Measurements from ENCODE around the gene RPL36A. TPM values are rescaled to one million over a fixed set of nuclear protein-coding genes. Genes with fewer than 3 reads are reported as not detected.

RPL36A gene
- total and polyA plus RNA-seq, 10 of the 15 experiments (the other 5 are each of a cell fraction or from before 2014, with no cell fraction given) = 425 to 4,528 (median 3,270) TPM

DNA sequence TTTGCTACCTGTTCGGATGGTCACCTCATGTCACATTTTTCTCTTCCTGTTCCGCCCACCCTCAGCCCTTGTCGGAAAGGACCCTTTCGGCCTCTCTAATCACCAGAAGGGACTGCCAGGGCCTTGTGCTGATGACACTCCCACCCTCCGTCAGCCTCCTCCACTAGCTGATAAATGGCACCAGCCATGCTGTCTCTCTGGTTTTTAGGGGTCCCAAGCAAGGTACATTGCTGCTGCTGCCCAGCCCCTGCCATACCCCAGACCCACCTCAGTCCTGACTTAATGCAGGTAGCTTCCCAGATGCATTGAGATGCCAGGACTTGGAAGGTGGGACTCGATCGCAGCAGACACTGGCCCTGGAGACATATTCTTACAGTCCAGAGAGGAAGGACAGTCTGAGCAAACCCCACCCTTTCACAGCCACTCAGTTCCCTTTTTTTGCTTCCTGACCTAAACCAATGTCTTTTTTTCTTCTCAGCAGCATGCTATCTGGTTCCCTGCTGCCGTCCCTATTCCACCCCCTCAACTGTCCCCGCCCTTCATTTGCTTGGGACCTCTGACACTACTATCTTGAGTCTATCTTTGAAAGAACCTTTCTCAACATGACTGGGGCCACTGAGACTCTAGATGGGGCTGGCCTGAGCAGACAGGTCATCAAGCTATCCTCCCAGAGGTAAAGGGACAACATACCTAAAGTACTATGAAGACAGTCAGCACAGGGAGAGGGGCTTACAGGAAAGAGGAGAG is 4.8 kb upstream of the RPL36A start, which contains the start of gene BTK (continued):
- no peak for TF ChIP-seq NFIC (IDR thresholded peaks at IDR 0.05; ENCODE audit: low read depth, low read length)
- no peak for TF ChIP-seq NRF1 (conservative IDR thresholded peaks at IDR 0.05; ENCODE audit: low read depth, low read length)
- TF ChIP-seq TCF12 (IDR thresholded peaks at IDR 0.05; ENCODE audit: low read depth, low read length) = no peak
- TF ChIP-seq KAT2A (conservative IDR thresholded peaks at IDR 0.05; ENCODE audit: control insufficient read depth, low read depth, low read length) = no peak
- TF ChIP-seq EED (IDR thresholded peaks at IDR 0.05; ENCODE audit: low read depth) = no peak
- TF ChIP-seq IRF4 (IDR thresholded peaks at IDR 0.05; ENCODE audit: low read depth, low read length) = peak; percentile 55
- TF ChIP-seq, protein P1, sequence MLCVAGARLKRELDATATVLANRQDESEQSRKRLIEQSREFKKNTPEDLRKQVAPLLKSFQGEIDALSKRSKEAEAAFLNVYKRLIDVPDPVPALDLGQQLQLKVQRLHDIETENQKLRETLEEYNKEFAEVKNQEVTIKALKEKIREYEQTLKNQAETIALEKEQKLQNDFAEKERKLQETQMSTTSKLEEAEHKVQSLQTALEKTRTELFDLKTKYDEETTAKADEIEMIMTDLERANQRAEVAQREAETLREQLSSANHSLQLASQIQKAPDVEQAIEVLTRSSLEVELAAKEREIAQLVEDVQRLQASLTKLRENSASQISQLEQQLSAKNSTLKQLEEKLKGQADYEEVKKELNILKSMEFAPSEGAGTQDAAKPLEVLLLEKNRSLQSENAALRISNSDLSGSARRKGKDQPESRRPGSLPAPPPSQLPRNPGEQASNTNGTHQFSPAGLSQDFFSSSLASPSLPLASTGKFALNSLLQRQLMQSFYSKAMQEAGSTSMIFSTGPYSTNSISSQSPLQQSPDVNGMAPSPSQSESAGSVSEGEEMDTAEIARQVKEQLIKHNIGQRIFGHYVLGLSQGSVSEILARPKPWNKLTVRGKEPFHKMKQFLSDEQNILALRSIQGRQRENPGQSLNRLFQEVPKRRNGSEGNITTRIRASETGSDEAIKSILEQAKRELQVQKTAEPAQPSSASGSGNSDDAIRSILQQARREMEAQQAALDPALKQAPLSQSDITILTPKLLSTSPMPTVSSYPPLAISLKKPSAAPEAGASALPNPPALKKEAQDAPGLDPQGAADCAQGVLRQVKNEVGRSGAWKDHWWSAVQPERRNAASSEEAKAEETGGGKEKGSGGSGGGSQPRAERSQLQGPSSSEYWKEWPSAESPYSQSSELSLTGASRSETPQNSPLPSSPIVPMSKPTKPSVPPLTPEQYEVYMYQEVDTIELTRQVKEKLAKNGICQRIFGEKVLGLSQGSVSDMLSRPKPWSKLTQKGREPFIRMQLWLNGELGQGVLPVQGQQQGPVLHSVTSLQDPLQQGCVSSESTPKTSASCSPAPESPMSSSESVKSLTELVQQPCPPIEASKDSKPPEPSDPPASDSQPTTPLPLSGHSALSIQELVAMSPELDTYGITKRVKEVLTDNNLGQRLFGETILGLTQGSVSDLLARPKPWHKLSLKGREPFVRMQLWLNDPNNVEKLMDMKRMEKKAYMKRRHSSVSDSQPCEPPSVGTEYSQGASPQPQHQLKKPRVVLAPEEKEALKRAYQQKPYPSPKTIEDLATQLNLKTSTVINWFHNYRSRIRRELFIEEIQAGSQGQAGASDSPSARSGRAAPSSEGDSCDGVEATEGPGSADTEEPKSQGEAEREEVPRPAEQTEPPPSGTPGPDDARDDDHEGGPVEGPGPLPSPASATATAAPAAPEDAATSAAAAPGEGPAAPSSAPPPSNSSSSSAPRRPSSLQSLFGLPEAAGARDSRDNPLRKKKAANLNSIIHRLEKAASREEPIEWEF (IDR thresholded peaks at IDR 0.05; ENCODE audit: insufficient replicate concordance, low read depth, low read length) = no peak
- TF ChIP-seq NFXL1 (IDR thresholded peaks at IDR 0.05; ENCODE audit: borderline replicate concordance) = no peak
- TF ChIP-seq BCL11A (IDR thresholded peaks at IDR 0.05; ENCODE audit: low read depth, low read length) = no peak
- TF ChIP-seq, protein P2, sequence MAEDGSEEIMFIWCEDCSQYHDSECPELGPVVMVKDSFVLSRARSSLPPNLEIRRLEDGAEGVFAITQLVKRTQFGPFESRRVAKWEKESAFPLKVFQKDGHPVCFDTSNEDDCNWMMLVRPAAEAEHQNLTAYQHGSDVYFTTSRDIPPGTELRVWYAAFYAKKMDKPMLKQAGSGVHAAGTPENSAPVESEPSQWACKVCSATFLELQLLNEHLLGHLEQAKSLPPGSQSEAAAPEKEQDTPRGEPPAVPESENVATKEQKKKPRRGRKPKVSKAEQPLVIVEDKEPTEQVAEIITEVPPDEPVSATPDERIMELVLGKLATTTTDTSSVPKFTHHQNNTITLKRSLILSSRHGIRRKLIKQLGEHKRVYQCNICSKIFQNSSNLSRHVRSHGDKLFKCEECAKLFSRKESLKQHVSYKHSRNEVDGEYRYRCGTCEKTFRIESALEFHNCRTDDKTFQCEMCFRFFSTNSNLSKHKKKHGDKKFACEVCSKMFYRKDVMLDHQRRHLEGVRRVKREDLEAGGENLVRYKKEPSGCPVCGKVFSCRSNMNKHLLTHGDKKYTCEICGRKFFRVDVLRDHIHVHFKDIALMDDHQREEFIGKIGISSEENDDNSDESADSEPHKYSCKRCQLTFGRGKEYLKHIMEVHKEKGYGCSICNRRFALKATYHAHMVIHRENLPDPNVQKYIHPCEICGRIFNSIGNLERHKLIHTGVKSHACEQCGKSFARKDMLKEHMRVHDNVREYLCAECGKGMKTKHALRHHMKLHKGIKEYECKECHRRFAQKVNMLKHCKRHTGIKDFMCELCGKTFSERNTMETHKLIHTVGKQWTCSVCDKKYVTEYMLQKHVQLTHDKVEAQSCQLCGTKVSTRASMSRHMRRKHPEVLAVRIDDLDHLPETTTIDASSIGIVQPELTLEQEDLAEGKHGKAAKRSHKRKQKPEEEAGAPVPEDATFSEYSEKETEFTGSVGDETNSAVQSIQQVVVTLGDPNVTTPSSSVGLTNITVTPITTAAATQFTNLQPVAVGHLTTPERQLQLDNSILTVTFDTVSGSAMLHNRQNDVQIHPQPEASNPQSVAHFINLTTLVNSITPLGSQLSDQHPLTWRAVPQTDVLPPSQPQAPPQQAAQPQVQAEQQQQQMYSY (CRISPR knock-in tag; IDR thresholded peaks at IDR 0.05) = no peak
- TF ChIP-seq CREM (IDR thresholded peaks at IDR 0.05; ENCODE audit: low read depth) = peak; percentile 27; the same call in 1 of the 2 replicates
- no peak for TF ChIP-seq HDAC2 (IDR thresholded peaks at IDR 0.05)
- no peak for TF ChIP-seq ZNF24 (IDR thresholded peaks at IDR 0.05)
- no peak for TF ChIP-seq TBL1XR1 (IDR thresholded peaks at IDR 0.05; ENCODE audit: low read depth, low read length)
- TF ChIP-seq SIN3A (IDR thresholded peaks at IDR 0.05; ENCODE audit: low read depth, low read length) = no peak
- 0 out of 2 replicates have a peak, but pooled peaks have one; percentile 19 for TF ChIP-seq ATF7 (IDR thresholded peaks at IDR 0.05; ENCODE audit: low read depth)
- no peak for TF ChIP-seq NFYB (IDR thresholded peaks at IDR 0.05; ENCODE audit: insufficient read depth, low read depth, low read length)
- TF ChIP-seq, protein P3, sequence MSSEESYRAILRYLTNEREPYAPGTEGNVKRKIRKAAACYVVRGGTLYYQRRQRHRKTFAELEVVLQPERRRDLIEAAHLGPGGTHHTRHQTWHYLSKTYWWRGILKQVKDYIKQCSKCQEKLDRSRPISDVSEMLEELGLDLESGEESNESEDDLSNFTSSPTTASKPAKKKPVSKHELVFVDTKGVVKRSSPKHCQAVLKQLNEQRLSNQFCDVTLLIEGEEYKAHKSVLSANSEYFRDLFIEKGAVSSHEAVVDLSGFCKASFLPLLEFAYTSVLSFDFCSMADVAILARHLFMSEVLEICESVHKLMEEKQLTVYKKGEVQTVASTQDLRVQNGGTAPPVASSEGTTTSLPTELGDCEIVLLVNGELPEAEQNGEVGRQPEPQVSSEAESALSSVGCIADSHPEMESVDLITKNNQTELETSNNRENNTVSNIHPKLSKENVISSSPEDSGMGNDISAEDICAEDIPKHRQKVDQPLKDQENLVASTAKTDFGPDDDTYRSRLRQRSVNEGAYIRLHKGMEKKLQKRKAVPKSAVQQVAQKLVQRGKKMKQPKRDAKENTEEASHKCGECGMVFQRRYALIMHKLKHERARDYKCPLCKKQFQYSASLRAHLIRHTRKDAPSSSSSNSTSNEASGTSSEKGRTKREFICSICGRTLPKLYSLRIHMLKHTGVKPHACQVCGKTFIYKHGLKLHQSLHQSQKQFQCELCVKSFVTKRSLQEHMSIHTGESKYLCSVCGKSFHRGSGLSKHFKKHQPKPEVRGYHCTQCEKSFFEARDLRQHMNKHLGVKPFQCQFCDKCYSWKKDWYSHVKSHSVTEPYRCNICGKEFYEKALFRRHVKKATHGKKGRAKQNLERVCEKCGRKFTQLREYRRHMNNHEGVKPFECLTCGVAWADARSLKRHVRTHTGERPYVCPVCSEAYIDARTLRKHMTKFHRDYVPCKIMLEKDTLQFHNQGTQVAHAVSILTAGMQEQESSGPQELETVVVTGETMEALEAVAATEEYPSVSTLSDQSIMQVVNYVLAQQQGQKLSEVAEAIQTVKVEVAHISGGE (CRISPR knock-in tag; IDR thresholded peaks at IDR 0.05) = no peak
- no peak for TF ChIP-seq TCF3 (IDR thresholded peaks at IDR 0.05; ENCODE audit: borderline replicate concordance, insufficient read depth, low read depth, low read length)

Measured in GM12878 (cell line).